NK-92 (cell line): ENCODE measurements around the gene HS1BP3.

Experiments
- DNase-seq: peaks from one replicate; lab custom pipeline; 2025; ENCODE audit not compliant: unreplicated experiment; lab: John Stamatoyannopoulos, UW

The HS1BP3 gene

DNA sequence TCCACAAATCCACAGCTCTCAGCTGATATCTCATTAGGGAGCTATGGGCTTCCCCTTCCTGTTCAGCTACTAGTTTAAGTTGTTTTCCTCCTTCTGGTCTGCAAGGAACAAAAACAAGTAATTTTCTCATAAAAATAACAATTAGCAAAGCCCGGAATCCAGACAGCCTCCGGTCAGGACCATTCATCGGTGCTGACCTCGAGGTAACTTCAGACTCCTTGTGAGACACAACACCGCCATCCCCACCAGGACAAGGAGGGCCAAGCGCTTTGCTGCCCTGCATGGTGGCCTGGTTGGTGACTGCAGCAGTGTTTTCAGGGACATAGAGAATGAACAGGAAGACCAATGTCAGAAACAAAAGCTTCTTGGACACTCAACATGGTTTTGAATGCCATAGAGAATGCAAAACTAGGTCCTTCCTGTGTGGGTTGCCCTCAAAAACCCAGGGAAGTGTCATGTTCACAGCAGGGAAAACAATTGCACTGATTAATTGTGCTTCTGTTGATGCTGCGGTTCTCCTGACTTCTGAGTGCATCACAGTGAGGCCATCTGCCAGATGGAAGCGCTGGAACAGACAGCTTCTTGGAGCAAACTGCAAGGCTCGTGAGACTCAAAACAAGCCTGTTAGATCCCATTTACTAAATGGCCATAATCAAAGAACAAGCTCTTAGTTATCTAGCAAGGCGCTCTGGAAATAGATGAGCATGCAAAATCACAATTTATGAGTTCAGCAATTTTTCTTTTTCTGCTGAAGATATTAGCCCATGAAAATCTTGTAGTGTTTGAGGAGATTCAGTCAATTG lies 77.1 kb downstream of the HS1BP3 start:
- no peak for DNase-seq

DNA sequence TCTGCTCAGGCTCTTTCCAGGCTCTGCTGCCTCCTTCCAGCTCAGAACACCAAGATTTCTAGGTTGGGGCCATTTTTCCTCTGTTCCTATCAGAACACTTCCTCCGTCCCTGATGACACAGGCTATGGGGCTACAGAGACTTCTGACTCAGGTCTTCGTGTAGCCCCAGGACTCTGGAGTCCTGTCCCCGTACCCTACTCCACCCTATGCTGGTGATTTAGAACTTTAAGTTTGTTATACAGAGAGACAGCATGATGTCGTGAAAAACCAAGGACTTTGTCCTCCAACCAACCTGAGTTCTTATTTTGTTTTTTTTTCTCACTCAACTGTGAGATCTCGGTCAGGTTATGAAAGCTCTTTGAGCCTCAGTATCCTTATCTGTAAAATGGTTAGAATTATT lies 78.7 kb downstream of the HS1BP3 start:
- no peak for DNase-seq

DNA sequence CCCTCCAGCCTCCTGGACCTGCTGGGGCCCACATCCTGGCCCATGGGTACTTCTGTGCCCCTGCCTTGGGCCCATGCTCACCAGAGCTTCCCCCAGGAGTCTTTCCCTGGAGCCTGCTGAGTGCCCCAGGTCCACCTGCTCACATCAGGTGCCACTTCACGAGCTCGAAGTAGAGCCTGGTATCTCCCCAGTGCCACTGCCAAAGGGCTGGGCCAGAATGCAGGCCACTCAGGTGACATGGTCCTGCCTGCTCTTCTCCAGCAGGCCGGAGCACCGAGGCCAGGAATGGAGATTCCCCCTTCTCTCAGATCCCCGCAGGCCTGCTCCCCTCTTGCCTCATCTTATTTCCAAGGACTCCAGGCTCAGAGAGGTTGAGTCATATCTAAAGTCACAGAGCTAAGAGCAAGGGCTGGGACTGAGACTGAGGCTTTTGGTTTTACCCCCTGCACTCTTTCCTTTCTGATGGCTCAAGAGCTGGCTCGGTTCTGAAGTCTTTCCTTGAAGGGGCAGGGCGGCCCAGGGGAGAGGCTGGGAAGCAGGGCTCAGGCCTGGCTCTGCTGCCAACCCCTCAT lies 79.2 kb downstream of the HS1BP3 start:
- DNase-seq: no peak

DNA sequence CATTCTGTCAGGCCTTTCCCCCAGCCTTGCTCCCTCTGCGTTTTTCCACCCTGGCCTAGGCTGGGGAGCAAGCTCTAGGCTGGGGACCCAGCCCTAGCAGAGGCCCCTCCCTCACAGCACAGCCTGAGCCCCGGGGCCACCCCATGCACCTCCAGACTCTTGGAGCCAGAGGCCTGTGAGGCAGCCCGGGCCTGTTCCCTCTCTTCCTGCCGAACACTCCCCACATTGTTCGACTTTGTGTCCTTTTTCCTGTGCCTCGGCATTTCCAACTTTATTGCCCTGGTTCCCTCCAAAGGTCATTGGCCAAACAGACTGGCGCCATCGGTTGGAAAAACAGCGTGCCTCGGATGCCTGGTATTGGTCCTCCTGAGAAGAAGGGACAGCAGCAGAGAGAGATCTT lies 79.7 kb downstream of the HS1BP3 start:
- no peak for DNase-seq

DNA sequence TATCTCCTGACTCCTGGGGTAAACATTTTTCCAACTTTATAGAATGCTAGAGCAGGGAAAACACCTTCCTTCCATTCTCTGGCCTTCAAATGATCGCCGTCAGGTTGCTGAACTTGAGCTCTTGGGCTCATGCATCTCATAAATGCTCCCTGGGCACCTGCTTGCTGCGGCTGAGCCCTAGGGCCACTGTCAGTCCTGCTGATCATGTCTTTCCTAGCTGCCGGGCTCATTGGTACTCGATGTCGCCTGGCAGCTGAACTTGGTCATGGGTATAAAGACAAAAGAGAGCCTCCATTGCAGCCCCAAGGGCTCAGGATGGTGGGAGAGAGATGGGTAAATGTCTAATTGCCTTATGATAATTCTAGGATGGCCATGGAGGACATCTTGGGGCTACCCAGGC lies 80.6 kb downstream of the HS1BP3 start:
- no peak for DNase-seq

DNA sequence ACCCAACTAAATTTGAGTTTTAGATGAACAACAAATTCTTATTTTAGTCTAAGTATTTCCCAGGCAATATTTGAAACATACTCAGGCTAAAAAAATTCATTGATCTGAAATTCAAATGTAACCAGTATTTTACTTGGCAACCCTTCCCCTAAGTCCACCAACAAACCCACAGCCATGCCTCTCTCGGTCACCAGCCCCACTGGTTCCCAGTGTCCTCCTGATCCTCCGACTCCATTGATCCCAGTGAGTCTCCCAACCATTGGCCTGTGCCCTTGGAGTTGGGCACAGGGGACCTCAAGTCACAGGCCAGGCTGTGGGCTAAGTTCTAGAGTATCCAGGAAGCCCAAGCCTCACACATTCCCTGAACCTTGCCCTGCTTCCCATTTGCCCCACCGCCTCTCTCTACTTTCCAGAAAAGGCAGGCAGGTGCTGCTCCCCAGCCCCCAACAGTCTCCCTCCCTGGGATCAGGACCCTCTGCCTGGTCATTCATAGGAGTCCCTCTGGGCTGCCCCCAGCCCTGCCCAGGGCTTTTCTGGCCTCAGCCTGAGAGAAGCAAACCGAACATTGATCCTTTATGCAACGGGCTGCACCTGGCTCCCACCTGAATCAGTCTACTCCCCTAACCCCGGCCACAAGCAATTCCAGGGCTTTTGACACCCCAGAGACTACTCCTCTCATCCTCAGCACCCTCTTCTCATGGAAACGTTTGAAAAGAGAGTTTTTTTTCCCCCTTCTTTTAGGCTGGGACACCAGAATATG lies 81.3 kb downstream of the HS1BP3 start:
- DNase-seq: no peak

DNA sequence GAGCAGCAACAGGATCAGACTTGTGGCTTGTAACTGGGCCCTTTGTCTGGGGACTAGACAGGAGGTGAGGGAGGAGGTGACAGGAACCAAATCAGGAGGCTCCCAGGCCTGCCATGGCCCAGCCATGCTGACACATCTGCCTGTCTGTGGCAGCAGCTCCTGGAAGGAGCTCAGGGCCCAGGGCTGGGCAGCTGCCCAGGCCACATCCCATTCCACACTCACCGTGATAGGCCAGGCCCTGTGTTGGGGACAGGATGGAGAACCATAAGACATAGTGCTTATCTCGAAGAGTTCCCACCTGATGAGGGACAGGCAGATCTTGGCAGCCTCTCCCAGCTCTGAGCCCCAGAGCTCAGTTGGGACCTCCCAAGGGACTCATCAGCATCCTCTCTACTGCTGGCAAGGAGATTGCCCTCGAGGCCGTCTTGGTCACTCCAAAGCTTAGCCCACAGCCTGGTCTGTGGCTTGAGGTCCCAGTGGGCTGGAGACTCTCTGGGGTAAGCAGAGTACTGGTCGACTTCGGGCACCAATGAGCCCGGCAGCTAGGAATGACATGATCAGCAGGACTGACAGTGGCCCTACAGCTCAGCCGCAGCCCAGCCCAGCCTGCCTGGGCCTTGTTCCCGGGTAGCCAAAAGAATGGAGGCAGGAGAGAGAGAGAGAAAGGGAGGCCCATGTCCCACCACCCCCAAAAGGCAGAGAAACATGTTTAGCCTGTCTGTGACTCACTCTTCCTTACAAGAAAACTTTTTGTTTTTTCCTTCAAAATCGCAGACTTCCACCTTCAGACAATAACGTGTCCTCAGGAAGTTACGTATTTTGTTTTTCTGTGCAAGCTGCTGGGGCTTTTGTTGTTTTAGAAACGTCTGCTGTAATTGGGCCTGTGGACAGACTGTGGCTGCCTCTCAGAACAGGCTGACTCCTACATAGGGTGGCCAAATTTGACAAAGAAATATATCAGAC lies 82.1 kb downstream of the HS1BP3 start:
- no peak for DNase-seq

DNA sequence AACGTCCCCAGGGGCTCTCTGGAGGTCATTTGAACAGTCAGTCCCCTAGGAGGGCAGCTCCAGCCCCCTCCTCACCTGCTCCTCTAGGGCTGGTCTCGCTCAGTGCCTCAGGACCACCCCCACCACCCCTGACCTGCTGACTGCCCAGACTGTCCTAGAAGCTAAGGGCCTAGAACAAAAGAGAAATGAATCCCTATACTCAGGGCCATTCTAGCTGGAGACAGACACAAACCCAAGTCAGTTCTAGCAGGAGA lies 83.0 kb downstream of the HS1BP3 start:
- no peak for DNase-seq
